HuH-7 (cell line): ENCODE results near the gene CDH18.

Source experiments
- DNase-seq: peaks from one replicate; pipeline ENCODE4 v3.0.0; 2011; ENCODE audit warnings: low spot score

Gene CDH18

GRCh38 chr5:19733612-19734495 lies 254.1 kb downstream of the CDH18 start:
- no peak for DNase-seq

GRCh38 chr5:19728571-19728970 lies 259.4 kb downstream of the CDH18 start:
- no peak for DNase-seq

- no peak for DNase-seq
These were observed 268.9 kb downstream of the CDH18 start for GRCh38 chr5:19719109-19719508.

- DNase-seq: no peak
These were observed 274.3 kb downstream of the CDH18 start for GRCh38 chr5:19713740-19714139.

- DNase-seq: no peak
These were observed 278.6 kb downstream of the CDH18 start for GRCh38 chr5:19709403-19709802.

GRCh38 chr5:19706776-19707175 lies 281.2 kb downstream of the CDH18 start:
- no peak for DNase-seq

GRCh38 chr5:19701731-19702130 lies 286.3 kb downstream of the CDH18 start:
- no peak for DNase-seq

GRCh38 chr5:19694949-19695611 lies 292.9 kb downstream of the CDH18 start:
- no peak for DNase-seq

GRCh38 chr5:19690978-19691377 lies 297.0 kb downstream of the CDH18 start:
- DNase-seq: no peak

GRCh38 chr5:19685473-19685872 lies 302.5 kb downstream of the CDH18 start:
- DNase-seq: no peak

- DNase-seq: no peak
These were observed 311.1 kb downstream of the CDH18 start for GRCh38 chr5:19676895-19677294.

GRCh38 chr5:19660679-19661078 lies 327.3 kb downstream of the CDH18 start:
- no peak for DNase-seq

GRCh38 chr5:19655627-19656026 lies 332.4 kb downstream of the CDH18 start:
- DNase-seq: no peak

- DNase-seq: no peak
These were observed 349.5 kb downstream of the CDH18 start for GRCh38 chr5:19638461-19638860.

- DNase-seq: no peak
These were observed 357.1 kb downstream of the CDH18 start for GRCh38 chr5:19630876-19631275.

- no peak for DNase-seq
These were observed 361.8 kb downstream of the CDH18 start for GRCh38 chr5:19626211-19626610.

- DNase-seq: no peak
These were observed 362.4 kb downstream of the CDH18 start for GRCh38 chr5:19625562-19625961.

- no peak for DNase-seq
These were observed 368.4 kb downstream of the CDH18 start for GRCh38 chr5:19619571-19619970.

- no peak for DNase-seq
These were observed 371.2 kb downstream of the CDH18 start for GRCh38 chr5:19616701-19617215.

GRCh38 chr5:19615661-19616060 lies 372.3 kb downstream of the CDH18 start:
- DNase-seq: no peak

GRCh38 chr5:19615071-19615470 lies 372.9 kb downstream of the CDH18 start:
- no peak for DNase-seq

- no peak for DNase-seq
These were observed 379.5 kb downstream of the CDH18 start for GRCh38 chr5:19608444-19609002.

- no peak for DNase-seq
These were observed 382.1 kb downstream of the CDH18 start for GRCh38 chr5:19605846-19606407.
